ENCODE data around the gene ADAM12. TPM values are rescaled to one million over a fixed set of nuclear protein-coding genes. Genes with fewer than 3 reads are reported as not detected.

The ADAM12 gene
- total and polyA plus RNA-seq, 7 donors: 0.01 to 3.3 (median 0.24) TPM; not detected in 2

GRCh38 chr10:126153711-126154628, 234.3 kb downstream of the ADAM12 start:
- 47 to 60% (median 49%) methylated on average over 2 of the region's 2 CpGs for WGBS, 3 donors
- no peak for DNase-seq
- TF ChIP-seq CTCF (IDR thresholded peaks at IDR 0.05): no peak

GRCh38 chr10:126147866-126148587, 240.2 kb downstream of the ADAM12 start:
- H3K9me3 ChIP-seq: peaks cover 10% of the 10 kb centered on the region
- no peak for DNase-seq
- TF ChIP-seq CTCF (IDR thresholded peaks at IDR 0.05): no peak
- H3K4me3 ChIP-seq: no peak overlapping the region
- H3K36me3 ChIP-seq (ENCODE audit: insufficient read depth in 1 of 2, low read depth in 1 of 2): no peaks in the 10 kb centered on the region
- no peaks in the 10 kb centered on the region for H3K4me1 ChIP-seq
- no peaks in the 10 kb centered on the region for H3K27me3 ChIP-seq (ENCODE audit: insufficient read depth in 3 of 3, low read length in 2 of 3)
- 37 to 49% (median 49%) methylated on average over 7 of the region's 7 CpGs for WGBS, 3 donors
- intact Hi-C loops (cut with DNase I): no loop called here
- ATAC-seq: no peak
- no peak overlapping the region for H3K27ac ChIP-seq

More at GRCh38 chr10:126153711-126154628, 234.3 kb downstream of the ADAM12 start:
- ATAC-seq: no peak
- Histone ChIP-seq H3K4me3 (no peak overlapping the region), H3K27ac (no peak overlapping the region), H3K9me3 (peaks cover 10% of the 10 kb centered on the region), H3K27me3 (ENCODE audit: insufficient read depth in 3 of 3, low read length in 2 of 3) (peaks cover 0 to 2% (median 0%) of the 10 kb centered on the region in 3 donors), H3K4me1 (no peaks in the 10 kb centered on the region), H3K36me3 (ENCODE audit: insufficient read depth in 1 of 2, low read depth in 1 of 2) (no peaks in the 10 kb centered on the region)
- intact Hi-C loops (cut with DNase I): no loop called here

GRCh38 chr10:126146771-126147170, 241.5 kb downstream of the ADAM12 start:
- DNase-seq: no peak
- Histone ChIP-seq H3K4me1 (no peaks in the 10 kb centered on the region), H3K36me3 (ENCODE audit: insufficient read depth in 1 of 2, low read depth in 1 of 2) (no peaks in the 10 kb centered on the region), H3K27me3 (ENCODE audit: insufficient read depth in 3 of 3, low read length in 2 of 3) (no peaks in the 10 kb centered on the region), H3K27ac (no peak overlapping the region), H3K9me3 (peaks cover 9% of the 10 kb centered on the region), H3K4me3 (no peak overlapping the region)
- intact Hi-C loops (cut with DNase I): no loop called here
- 91 to 94% (median 93%) methylated on average over 6 of the region's 6 CpGs for WGBS, 3 donors
- TF ChIP-seq CTCF (IDR thresholded peaks at IDR 0.05): no peak
- ATAC-seq: no peak

- Histone ChIP-seq H3K9me3 (no peaks in the 10 kb centered on the region), H3K27ac (no peak overlapping the region), H3K4me1 (no peaks in the 10 kb centered on the region), H3K36me3 (ENCODE audit: insufficient read depth in 1 of 2, low read depth in 1 of 2) (no peaks in the 10 kb centered on the region), H3K27me3 (ENCODE audit: insufficient read depth in 3 of 3, low read length in 2 of 3) (no peaks in the 10 kb centered on the region), H3K4me3 (no peak overlapping the region)
- 94 to 97% (median 94%) methylated on average over 2 of the region's 2 CpGs for WGBS, 3 donors
- no peak for ATAC-seq
- intact Hi-C loops (cut with DNase I): no loop called here
- no peak for TF ChIP-seq CTCF (IDR thresholded peaks at IDR 0.05)
- no peak for DNase-seq
Observed at GRCh38 chr10:126143117-126143516, 245.2 kb downstream of the ADAM12 start.
